Astrocyte (in vitro differentiated cells and primary cell): ENCODE measurements around the gene MAGI1. TPM values are rescaled to one million over a fixed set of nuclear protein-coding genes. Genes with fewer than 3 reads are reported as not detected.

Experiments used
- DNase-seq: peaks from one replicate; pipeline ENCODE4 v3.0.0-alpha.2; 2010; ENCODE audit warnings: low read depth
- FAIRE-seq: peaks from 2 replicates; lab custom pipeline; 2011; peaks lifted over from hg19 to GRCh38; lab: Jason Lieb, UNC
- H2AFZ ChIP-seq: 2 replicates; pipeline ENCODE4 v1.6.0; 2012; ENCODE audit warnings: low read depth, low read length, inconsistent platforms
- H3K27ac ChIP-seq: 2 replicates; pipeline ENCODE4 v1.5.1; 2011; ENCODE audit warnings: low read depth, low read length, inconsistent platforms
- H3K27me3 ChIP-seq: 2 replicates; pipeline ENCODE4 v1.6.0; 2011; ENCODE audit warnings: low read length, inconsistent platforms; ENCODE audit not compliant: insufficient read depth
- H3K36me3 ChIP-seq: 2 replicates; pipeline ENCODE4 v1.5.1; 2011; ENCODE audit warnings: low read length, inconsistent platforms; ENCODE audit not compliant: insufficient read depth
- H3K4me1 ChIP-seq: 2 replicates; pipeline ENCODE4 v1.5.1; 2011; ENCODE audit warnings: low read length, inconsistent platforms; ENCODE audit not compliant: insufficient read depth
- H3K4me2 ChIP-seq: 2 replicates; pipeline ENCODE4 v1.6.0; 2012; ENCODE audit warnings: low read length, inconsistent platforms
- H3K4me3 ChIP-seq: 2 replicates; pipeline ENCODE4 v1.5.1; 2011; ENCODE audit warnings: low read depth, mild to moderate bottlenecking, low read length, inconsistent platforms; ENCODE audit not compliant: insufficient read depth
- H3K79me2 ChIP-seq: 2 replicates; pipeline ENCODE4 v1.6.0; 2012; ENCODE audit warnings: mild to moderate bottlenecking, low read length, inconsistent platforms; ENCODE audit not compliant: insufficient read depth
- H3K9ac ChIP-seq: 2 replicates; pipeline ENCODE4 v1.6.0; 2012; ENCODE audit warnings: mild to moderate bottlenecking, low read length, inconsistent platforms
- H3K9me3 ChIP-seq: 2 replicates; pipeline ENCODE4 v1.5.1; 2012; ENCODE audit warnings: low read depth, mild to moderate bottlenecking, low read length, inconsistent platforms; ENCODE audit not compliant: insufficient read depth
- H4K20me1 ChIP-seq: 2 replicates; pipeline ENCODE4 v1.6.0; 2012; ENCODE audit warnings: low read length, inconsistent platforms; ENCODE audit not compliant: insufficient read depth
- H3K27ac Mint-ChIP-seq: one replicate; pipeline ENCODE4 v1.8.0; 2021; ENCODE audit warnings: mild to moderate bottlenecking, mixed read lengths; ENCODE audit not compliant: unreplicated experiment
- H3K27me3 Mint-ChIP-seq: one replicate; pipeline ENCODE4 v1.8.0; 2021; ENCODE audit warnings: low read depth, mixed read lengths; ENCODE audit not compliant: unreplicated experiment
- H3K36me3 Mint-ChIP-seq: one replicate; pipeline ENCODE4 v1.8.0; 2021; ENCODE audit warnings: low read depth, mixed read lengths; ENCODE audit not compliant: unreplicated experiment
- H3K4me1 Mint-ChIP-seq: one replicate; pipeline ENCODE4 v1.8.0; 2021; ENCODE audit warnings: low read depth, mixed read lengths; ENCODE audit not compliant: unreplicated experiment
- H3K4me3 Mint-ChIP-seq: one replicate; pipeline ENCODE4 v1.8.0; 2021; ENCODE audit warnings: mild to moderate bottlenecking, moderate library complexity, mixed read lengths; ENCODE audit not compliant: unreplicated experiment
- H3K9me3 Mint-ChIP-seq: one replicate; pipeline ENCODE4 v1.8.0; 2021; ENCODE audit warnings: mild to moderate bottlenecking, mixed read lengths; ENCODE audit not compliant: unreplicated experiment
- EZH2 ChIP-seq: IDR thresholded peaks from 2 replicates; pipeline ENCODE4 v1.6.1; 2012; ENCODE audit warnings: mild to moderate bottlenecking, low read length, inconsistent platforms; ENCODE audit not compliant: insufficient read depth
- total RNA-seq: library from RNA; stranded (reverse); gene quantifications from 2 replicates; pipeline ENCODE4 v1.2.1, GENCODE V29; 2021
- TF ChIP-seq, protein P1 (sequence below): IDR thresholded peaks from 2 replicates; pipeline ENCODE4 v1.5.1; 2011; ENCODE audit warnings: low read depth, mild to moderate bottlenecking, inconsistent platforms, low read length, moderate library complexity; ENCODE audit not compliant: insufficient read depth

The MAGI1 gene
- total RNA-seq, 1 donor from 2014 or later = 31.8 TPM

DNA sequence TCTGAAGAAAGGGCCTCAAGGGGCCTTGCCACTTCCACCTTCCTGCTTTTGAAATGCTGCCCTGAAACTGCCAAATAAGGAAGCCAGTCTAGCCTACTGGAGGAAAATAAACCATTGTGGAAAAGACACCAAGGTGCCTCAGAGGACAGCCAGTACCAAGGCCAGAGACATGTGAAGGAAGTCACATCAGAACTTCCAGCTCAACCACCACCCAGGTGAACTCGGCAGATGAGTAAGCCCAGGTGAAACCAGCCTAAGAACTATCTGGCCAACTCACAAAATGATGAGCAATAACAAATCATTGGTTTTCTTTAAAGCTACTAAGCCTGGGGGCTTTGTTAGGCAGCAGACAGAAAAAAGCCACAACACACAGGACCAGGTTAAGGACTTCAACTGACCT is 103.0 kb downstream of the MAGI1 start:
- Histone ChIP-seq H3K36me3 (no peaks in the 10 kb centered on the region), H3K79me2 (no peaks in the 10 kb centered on the region), H3K4me3 (no peak overlapping the region), H3K4me1 (no peaks in the 10 kb centered on the region), H3K27ac (no peak overlapping the region), H2AFZ (no peak overlapping the region), H3K9me3 (peaks cover 3% of the 10 kb centered on the region), H4K20me1 (peaks cover 16% of the 10 kb centered on the region), H3K4me2 (no peak overlapping the region), H3K27me3 (no peaks in the 10 kb centered on the region), H3K9ac (no peak overlapping the region)
- no peak overlapping the region for H3K27ac Mint-ChIP-seq
- H3K4me1 Mint-ChIP-seq = peaks cover 4% of the 10 kb centered on the region
- H3K36me3 Mint-ChIP-seq = peaks cover 11% of the 10 kb centered on the region
- H3K9me3 Mint-ChIP-seq = peaks cover 22% of the 10 kb centered on the region
- no peaks in the 10 kb centered on the region for H3K27me3 Mint-ChIP-seq
- no peak for TF ChIP-seq EZH2
- TF ChIP-seq, protein P1, sequence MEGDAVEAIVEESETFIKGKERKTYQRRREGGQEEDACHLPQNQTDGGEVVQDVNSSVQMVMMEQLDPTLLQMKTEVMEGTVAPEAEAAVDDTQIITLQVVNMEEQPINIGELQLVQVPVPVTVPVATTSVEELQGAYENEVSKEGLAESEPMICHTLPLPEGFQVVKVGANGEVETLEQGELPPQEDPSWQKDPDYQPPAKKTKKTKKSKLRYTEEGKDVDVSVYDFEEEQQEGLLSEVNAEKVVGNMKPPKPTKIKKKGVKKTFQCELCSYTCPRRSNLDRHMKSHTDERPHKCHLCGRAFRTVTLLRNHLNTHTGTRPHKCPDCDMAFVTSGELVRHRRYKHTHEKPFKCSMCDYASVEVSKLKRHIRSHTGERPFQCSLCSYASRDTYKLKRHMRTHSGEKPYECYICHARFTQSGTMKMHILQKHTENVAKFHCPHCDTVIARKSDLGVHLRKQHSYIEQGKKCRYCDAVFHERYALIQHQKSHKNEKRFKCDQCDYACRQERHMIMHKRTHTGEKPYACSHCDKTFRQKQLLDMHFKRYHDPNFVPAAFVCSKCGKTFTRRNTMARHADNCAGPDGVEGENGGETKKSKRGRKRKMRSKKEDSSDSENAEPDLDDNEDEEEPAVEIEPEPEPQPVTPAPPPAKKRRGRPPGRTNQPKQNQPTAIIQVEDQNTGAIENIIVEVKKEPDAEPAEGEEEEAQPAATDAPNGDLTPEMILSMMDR = no peak
- DNase-seq (no peak), FAIRE-seq (no peak)
- H3K4me3 Mint-ChIP-seq = no peak overlapping the region

DNA sequence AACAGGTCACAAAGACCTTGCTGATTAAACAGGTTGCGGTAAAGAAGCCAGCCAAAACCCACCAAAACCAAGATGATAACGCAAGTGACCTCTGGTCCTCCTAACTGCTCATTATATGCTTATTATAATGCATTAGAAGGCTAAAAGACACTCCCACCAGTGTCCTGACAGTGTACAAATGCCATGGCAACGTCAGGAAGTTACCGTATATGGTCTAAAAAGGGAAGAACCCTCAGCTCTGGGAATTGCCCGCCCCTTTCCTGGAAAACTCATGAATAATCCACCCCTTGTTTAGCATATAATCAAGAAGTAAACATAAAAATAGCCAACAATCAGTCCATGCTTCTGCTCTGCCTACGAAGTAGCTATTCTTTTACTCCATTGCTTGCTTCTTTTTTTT is 108.1 kb downstream of the MAGI1 start:
- Mint-ChIP-seq H3K4me1 (peaks cover 14% of the 10 kb centered on the region), H3K4me3 (no peak overlapping the region), H3K9me3 (peaks cover 18% of the 10 kb centered on the region), H3K27me3 (peaks cover 6% of the 10 kb centered on the region), H3K36me3 (peaks cover 7% of the 10 kb centered on the region), H3K27ac (no peak overlapping the region)
- Histone ChIP-seq H3K27ac (no peak overlapping the region), H3K79me2 (peaks cover 7% of the 10 kb centered on the region), H3K36me3 (no peaks in the 10 kb centered on the region), H2AFZ (no peak overlapping the region), H3K27me3 (no peaks in the 10 kb centered on the region), H4K20me1 (peaks cover 42% of the 10 kb centered on the region), H3K4me1 (peaks cover 7% of the 10 kb centered on the region), H3K9me3 (peaks cover 3% of the 10 kb centered on the region), H3K4me3 (no peak overlapping the region), H3K9ac (no peak overlapping the region), H3K4me2 (no peak overlapping the region)
- FAIRE-seq (no peak), DNase-seq (no peak)
- TF ChIP-seq, protein P1 = no peak
- TF ChIP-seq EZH2 = no peak

DNA sequence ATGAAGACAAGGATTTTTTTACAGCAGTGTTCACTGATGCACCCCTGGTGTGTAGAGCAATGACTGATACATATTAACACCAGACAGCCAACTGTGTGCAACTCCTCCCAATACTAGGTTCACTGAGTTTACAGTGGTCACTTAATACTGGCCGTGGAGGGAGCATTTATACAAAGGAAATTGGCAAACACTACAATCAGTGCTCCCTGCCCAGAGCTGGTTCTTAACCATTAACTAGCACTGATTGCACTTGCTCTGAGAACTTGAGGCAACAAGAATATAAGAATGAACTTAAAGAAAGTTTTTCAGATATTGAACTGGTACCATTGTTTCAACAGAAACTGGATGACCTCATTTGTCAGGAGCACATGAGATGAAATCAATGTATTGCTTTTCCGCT is 110.6 kb downstream of the MAGI1 start:
- H3K36me3 ChIP-seq = no peaks in the 10 kb centered on the region
- H3K27ac ChIP-seq = no peak overlapping the region
- Mint-ChIP-seq H3K27ac (no peak overlapping the region), H3K9me3 (peaks cover 4% of the 10 kb centered on the region), H3K27me3 (peaks cover 6% of the 10 kb centered on the region), H3K4me1 (peaks cover 14% of the 10 kb centered on the region), H3K36me3 (no peaks in the 10 kb centered on the region), H3K4me3 (no peak overlapping the region)
- H3K27me3 ChIP-seq = no peaks in the 10 kb centered on the region
- TF ChIP-seq EZH2 = no peak
- TF ChIP-seq, protein P1 = no peak
- peaks cover 7% of the 10 kb centered on the region for H3K4me1 ChIP-seq
- no peak overlapping the region for H2AFZ ChIP-seq
- FAIRE-seq = no peak
- H3K9ac ChIP-seq = no peak overlapping the region
- no peak for DNase-seq
- H3K4me2 ChIP-seq = no peak overlapping the region
- H3K9me3 ChIP-seq = no peaks in the 10 kb centered on the region
- H3K79me2 ChIP-seq = peaks cover 14% of the 10 kb centered on the region
- H4K20me1 ChIP-seq = peaks cover 55% of the 10 kb centered on the region
- H3K4me3 ChIP-seq = no peak overlapping the region
